Nephron (organoid): ENCODE results near the gene FSTL4.

Experiments
- H3K27ac Mint-ChIP-seq, 3 experiments: 2 replicates each; pipeline ENCODE4 v1.8.0; 2020; ENCODE audit warnings: mixed read lengths in 3 of 3, mild to moderate bottlenecking in 2 of 3, moderate library complexity in 1 of 3
- H3K27me3 Mint-ChIP-seq: 2 replicates; pipeline ENCODE4 v1.8.0; 2021; ENCODE audit warnings: low read depth, mild to moderate bottlenecking, moderate library complexity, mixed read lengths
- H3K36me3 Mint-ChIP-seq: 2 replicates; pipeline ENCODE4 v1.8.0; 2020; ENCODE audit warnings: low read depth, mixed read lengths
- H3K4me1 Mint-ChIP-seq: 2 replicates; pipeline ENCODE4 v1.8.0; 2020; ENCODE audit warnings: mixed read lengths
- H3K4me3 Mint-ChIP-seq, 3 experiments: 2 replicates each; pipeline ENCODE4 v1.8.0; 2020; ENCODE audit warnings: mild to moderate bottlenecking in 3 of 3, mixed read lengths in 3 of 3, moderate library complexity in 2 of 3
- H3K9me3 Mint-ChIP-seq: 2 replicates; pipeline ENCODE4 v1.8.0; 2020; ENCODE audit warnings: mixed read lengths
- CTCF ChIP-seq, 3 experiments: fragments of 200-600 bp; sonication (generic); IDR thresholded peaks; one replicate each; pipeline ENCODE4 v1.5.0; 2021; ENCODE audit warnings: antibody characterized with exemption in 3 of 3; ENCODE audit not compliant: unreplicated experiment in 3 of 3

Gene FSTL4

GRCh38 chr5:133386662-133387061, 225.7 kb downstream of the FSTL4 start:
- Mint-ChIP-seq H3K27me3 (peaks cover 45% of the 10 kb centered on the region), H3K4me3 (no peak overlapping the region), H3K4me1 (peaks cover 11% of the 10 kb centered on the region), H3K36me3 (no peaks in the 10 kb centered on the region), H3K27ac (no peak overlapping the region), H3K9me3 (no peaks in the 10 kb centered on the region)
- no peak for TF ChIP-seq CTCF (IDR thresholded peaks at IDR 0.05; ENCODE audit: unreplicated experiment in 3 of 3)

DNA sequence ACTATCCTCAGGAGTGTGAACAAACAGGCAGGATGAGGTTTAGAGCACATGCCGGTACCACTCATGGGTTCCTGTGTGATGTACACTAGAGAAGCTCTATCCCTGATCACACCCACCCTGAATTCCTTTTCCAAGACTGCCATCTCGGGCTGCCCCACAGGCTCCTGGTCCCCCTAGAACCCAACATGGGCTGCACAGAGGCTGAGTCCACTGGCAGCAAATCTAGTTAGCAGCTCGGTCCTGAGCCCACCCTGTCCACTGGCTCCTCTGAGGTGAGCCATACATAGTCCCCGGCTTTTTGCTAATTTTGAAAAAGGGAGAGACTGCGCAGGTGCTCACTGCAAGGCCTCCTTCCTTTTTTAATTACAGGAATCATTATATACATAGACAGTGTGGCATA, 227.0 kb downstream of the FSTL4 start:
- no peak for TF ChIP-seq CTCF (IDR thresholded peaks at IDR 0.05; ENCODE audit: unreplicated experiment in 3 of 3)
- Mint-ChIP-seq H3K27ac (no peak overlapping the region), H3K27me3 (peaks cover 45% of the 10 kb centered on the region), H3K4me3 (no peak overlapping the region), H3K36me3 (no peaks in the 10 kb centered on the region), H3K9me3 (no peaks in the 10 kb centered on the region), H3K4me1 (peaks cover 11% of the 10 kb centered on the region)

- peaks cover 11% of the 10 kb centered on the region for H3K4me1 Mint-ChIP-seq
- no peak overlapping the region for H3K4me3 Mint-ChIP-seq
- no peaks in the 10 kb centered on the region for H3K36me3 Mint-ChIP-seq
- peaks cover 2% of the 10 kb centered on the region for H3K9me3 Mint-ChIP-seq
- no peak for TF ChIP-seq CTCF (IDR thresholded peaks at IDR 0.05; ENCODE audit: unreplicated experiment in 3 of 3)
- no peak overlapping the region for H3K27ac Mint-ChIP-seq
- peaks cover 45% of the 10 kb centered on the region for H3K27me3 Mint-ChIP-seq
Observed at GRCh38 chr5:133384903-133385302, 227.4 kb downstream of the FSTL4 start.

GRCh38 chr5:133384120-133384855, 228.1 kb downstream of the FSTL4 start:
- Mint-ChIP-seq H3K27ac (no peak overlapping the region), H3K4me3 (no peak overlapping the region), H3K4me1 (peaks cover 11% of the 10 kb centered on the region), H3K36me3 (no peaks in the 10 kb centered on the region), H3K9me3 (peaks cover 4% of the 10 kb centered on the region), H3K27me3 (peaks cover 45% of the 10 kb centered on the region)
- TF ChIP-seq CTCF (IDR thresholded peaks at IDR 0.05; ENCODE audit: unreplicated experiment in 3 of 3) = no peak

DNA sequence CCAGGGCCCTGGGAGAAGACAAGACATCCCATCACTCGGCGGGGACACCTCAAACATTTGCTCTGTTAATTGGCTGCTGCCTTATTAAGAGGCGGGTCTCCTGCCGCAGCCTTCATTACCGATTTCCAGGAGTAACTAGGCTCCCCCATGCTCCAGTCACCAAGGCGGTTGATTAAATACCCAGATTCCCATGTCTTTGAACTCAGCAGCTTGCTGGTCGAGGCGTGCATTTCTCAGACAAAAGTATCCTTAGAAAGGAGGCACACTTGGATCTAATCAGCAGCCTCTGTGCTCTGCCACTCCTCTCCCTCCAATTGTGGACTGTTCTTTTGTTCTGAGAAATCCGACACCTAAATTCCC, 228.8 kb downstream of the FSTL4 start:
- no peak overlapping the region for H3K27ac Mint-ChIP-seq
- peaks cover 40% of the 10 kb centered on the region for H3K27me3 Mint-ChIP-seq
- TF ChIP-seq CTCF (IDR thresholded peaks at IDR 0.05; ENCODE audit: unreplicated experiment in 3 of 3) = no peak
- peaks cover 7% of the 10 kb centered on the region for H3K9me3 Mint-ChIP-seq
- H3K4me3 Mint-ChIP-seq = no peak overlapping the region
- H3K36me3 Mint-ChIP-seq = no peaks in the 10 kb centered on the region
- peaks cover 6% of the 10 kb centered on the region for H3K4me1 Mint-ChIP-seq
